Pancreas (tissue), 10 donors: ENCODE measurements around the gene SH3RF2. TPM values are rescaled to one million over a fixed set of nuclear protein-coding genes. Genes with fewer than 3 reads are reported as not detected.

Experiments used
- ATAC-seq, 4 donors: fragments of 200-7000 bp; cut with Tn5 transposase; one replicate each; pipeline versions ENCODE4 v1.8.0 to v1.9.1; 2020; ENCODE audit warnings: mild to moderate bottlenecking in 4 of 4, moderate library complexity in 4 of 4
- DNase-seq, 6 donors: peaks; one replicate each; pipeline ENCODE4 v3.0.0-alpha.2; 2020
- FAIRE-seq: peaks from 2 replicates; lab custom pipeline; 2012; peaks lifted over from hg19 to GRCh38; lab: Jason Lieb, UNC
- H3K27ac ChIP-seq, 4 donors: fragments of 200-600 bp; sonication (generic); 1 replicate in 3 of 4; 2 replicates in 1 of 4; pipeline versions ENCODE4 v1.5.0 to v1.8.0; 2020
- H3K27me3 ChIP-seq, 4 donors: fragments of 200-600 bp; one replicate each; pipeline ENCODE4 v1.8.0; 2021
- H3K36me3 ChIP-seq, 3 donors: fragments of 200-600 bp; sonication (generic) in 1 of 3; one replicate each; pipeline versions ENCODE4 v1.5.0 to v1.8.0; 2020 to 2021
- H3K4me1 ChIP-seq, 3 donors: fragments of 200-600 bp; one replicate each; pipeline ENCODE4 v1.8.0; 2021
- H3K4me3 ChIP-seq, 4 donors: fragments of 200-600 bp; sonication (generic) in 2 of 4; one replicate each; pipeline versions ENCODE4 v1.5.0 to v1.8.0; 2020 to 2021
- H3K9me3 ChIP-seq, 4 donors: fragments of 200-600 bp; one replicate each; pipeline ENCODE4 v1.8.0; 2021
- WGBS, 2 donors: extraction: QIAGEN DNeasy Blood & Tissue Kit; methylation state at CpG; one replicate each; pipeline ENCODE4 v1.1.7; 2013; 5-methylcytosine and 5-hydroxymethylcytosine counted together
- intact Hi-C, 3 donors: fragments of 100-400 bp; cut with DNase I; formaldehyde crosslinking; loops; one replicate each; pipeline versions ENCODE4 v1.11.1 to v1.14.2; 2022
- polyA plus RNA-seq, 2 donors: library from polyadenylated mRNA; stranded (reverse); fragments of 200-250 nt; gene quantifications; one replicate each; pipeline ENCODE4 v1.2.3, GENCODE V29; 2013
- total RNA-seq, 6 donors: library from RNA; stranded (reverse); fragmentation: NEBNext Ultra II Directional in 4 of 6; extraction: Animal tissue kit (Norgen Biotek cat#: 25700) in 4 of 6; gene quantifications; one replicate each; pipeline versions ENCODE4 v1.2.1 to v1.2.4, GENCODE V29; 2021 to 2023
- TF ChIP-seq, protein P1 (sequence below), 4 donors: fragments of 200-600 bp; sonication (generic) in 3 of 4; IDR thresholded peaks; one replicate each; pipeline versions ENCODE4 v1.5.0 to v1.8.0; 2021; ENCODE audit warnings: antibody characterized with exemption in 4 of 4
- donor health status: healthy with polysubstance abuse.
- donor health status: DM: no; HTN: no; CAD: no; lungs with moderate emphysema.
- donor health status: DM: no; HTN: no; CAD: no.
- donor health status: control.
- donor health status: control.
- donor health status: Bipolar disorder and iron deficiency.
- donor health status: DM: yes; HTN: yes; CAD: no.
- donor health status: DM: no; HTN: no; CAD: no.
- donor health status: DM: no; HTN: no; CAD: no.
- donor health status: DM: yes; HTN: yes; CAD: no.

Gene SH3RF2
- total and polyA plus RNA-seq, 8 donors = 6.3 to 22.4 (median 12.8) TPM

DNA sequence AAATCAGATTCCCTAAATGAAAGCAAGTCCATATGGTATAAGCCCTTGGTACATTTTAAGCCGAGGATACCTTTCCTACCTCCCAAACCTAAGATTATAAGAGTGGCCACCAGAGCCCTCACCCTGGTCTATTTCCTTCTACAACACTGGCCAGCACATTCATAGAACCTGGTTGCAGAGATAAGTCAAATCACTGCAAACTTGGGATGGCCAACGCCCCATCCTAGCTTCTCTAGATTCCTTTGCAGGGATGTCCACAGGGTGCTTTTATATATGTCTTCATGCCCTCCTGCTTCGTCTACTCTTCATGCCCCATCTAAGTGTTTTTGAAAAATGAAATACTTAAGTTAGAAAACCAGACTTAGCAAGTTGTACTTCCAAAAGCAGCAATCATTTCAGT is 41.8 kb downstream of the SH3RF2 start:
- WGBS, 2 donors = 43 to 47% methylated on average over 3 of the region's 3 CpGs
- TF ChIP-seq, protein P1, sequence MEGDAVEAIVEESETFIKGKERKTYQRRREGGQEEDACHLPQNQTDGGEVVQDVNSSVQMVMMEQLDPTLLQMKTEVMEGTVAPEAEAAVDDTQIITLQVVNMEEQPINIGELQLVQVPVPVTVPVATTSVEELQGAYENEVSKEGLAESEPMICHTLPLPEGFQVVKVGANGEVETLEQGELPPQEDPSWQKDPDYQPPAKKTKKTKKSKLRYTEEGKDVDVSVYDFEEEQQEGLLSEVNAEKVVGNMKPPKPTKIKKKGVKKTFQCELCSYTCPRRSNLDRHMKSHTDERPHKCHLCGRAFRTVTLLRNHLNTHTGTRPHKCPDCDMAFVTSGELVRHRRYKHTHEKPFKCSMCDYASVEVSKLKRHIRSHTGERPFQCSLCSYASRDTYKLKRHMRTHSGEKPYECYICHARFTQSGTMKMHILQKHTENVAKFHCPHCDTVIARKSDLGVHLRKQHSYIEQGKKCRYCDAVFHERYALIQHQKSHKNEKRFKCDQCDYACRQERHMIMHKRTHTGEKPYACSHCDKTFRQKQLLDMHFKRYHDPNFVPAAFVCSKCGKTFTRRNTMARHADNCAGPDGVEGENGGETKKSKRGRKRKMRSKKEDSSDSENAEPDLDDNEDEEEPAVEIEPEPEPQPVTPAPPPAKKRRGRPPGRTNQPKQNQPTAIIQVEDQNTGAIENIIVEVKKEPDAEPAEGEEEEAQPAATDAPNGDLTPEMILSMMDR (IDR thresholded peaks at IDR 0.05) = no peak
- Histone ChIP-seq H3K27me3 (no peaks in the 10 kb centered on the region), H3K9me3 (no peaks in the 10 kb centered on the region), H3K27ac (peak overlapping the region; percentile 7 to 79 (median 50)), H3K4me1 (peaks cover 65 to 72% (median 69%) of the 10 kb centered on the region in 3 donors), H3K4me3 (no peak overlapping the region), H3K36me3 (no peaks in the 10 kb centered on the region)
- DNase-seq (no peak), FAIRE-seq (no peak), ATAC-seq (no peak)
- intact Hi-C loops = no loop called here

DNA sequence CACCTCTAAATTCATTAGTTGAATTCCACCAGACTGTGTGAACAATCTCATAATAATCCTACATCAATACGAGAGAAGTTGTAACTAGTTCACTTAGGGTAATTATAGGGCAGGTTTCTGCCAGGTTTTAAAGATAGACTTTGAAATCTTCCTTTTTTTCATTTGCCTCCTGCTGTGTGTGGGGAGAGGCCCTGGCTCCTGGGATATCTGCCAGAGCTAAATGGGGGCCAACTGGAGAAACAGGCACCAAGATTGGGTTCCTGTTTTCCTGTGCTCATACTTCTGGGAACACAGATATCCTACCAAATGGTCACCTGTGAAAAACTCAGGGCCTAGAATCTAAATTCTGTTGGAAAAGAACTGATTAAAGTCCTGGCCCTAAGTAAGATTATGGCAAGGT is 42.3 kb downstream of the SH3RF2 start:
- no peak for FAIRE-seq

DNA sequence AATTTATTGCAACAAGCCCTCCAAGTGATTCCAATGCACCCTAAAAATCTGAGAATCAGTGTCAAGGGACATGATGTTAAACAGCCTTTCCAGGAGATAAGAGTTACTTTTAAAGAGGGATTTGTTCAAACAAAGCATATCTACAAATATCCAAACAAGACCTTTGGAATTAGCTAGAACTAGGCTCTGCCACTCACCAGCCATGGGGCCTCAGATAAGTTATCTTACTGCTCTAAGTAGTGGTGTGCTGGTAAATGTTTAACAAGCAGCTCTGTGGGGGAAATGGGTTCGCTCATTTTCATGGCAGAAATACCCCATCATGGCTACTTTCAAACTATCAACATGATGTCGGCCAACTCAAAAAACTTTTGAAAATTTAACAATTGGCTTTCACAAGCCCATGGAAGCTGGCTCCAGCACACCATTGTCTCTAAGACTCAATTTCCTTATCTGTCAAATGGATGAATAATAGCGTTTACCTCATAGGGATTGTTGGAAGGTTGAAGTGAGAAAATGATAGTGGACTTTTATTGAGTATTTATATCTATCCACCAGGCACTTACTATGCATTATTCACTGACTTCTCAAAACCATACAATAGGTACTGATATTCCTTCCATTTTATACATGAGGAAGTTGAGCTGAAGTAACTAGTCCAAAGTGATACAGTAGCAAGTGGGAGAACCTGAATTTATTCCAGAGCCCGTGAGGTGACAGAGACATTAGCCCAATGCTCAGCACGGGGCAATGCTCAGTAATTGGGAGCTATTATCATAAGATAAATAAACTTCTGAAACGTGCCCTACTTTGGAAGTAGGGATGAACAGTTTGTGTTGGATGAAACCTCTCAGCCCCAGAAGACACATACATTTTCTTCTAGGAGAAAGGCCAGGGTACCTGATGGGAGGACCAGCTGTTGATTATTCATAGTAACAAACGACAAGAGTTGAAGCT is 43.2 kb downstream of the SH3RF2 start:
- Histone ChIP-seq H3K9me3 (no peaks in the 10 kb centered on the region), H3K36me3 (no peaks in the 10 kb centered on the region), H3K4me1 (peaks cover 65 to 72% (median 69%) of the 10 kb centered on the region in 3 donors), H3K27me3 (no peaks in the 10 kb centered on the region), H3K4me3 (no peak overlapping the region), H3K27ac (peak overlapping the region; percentile 13 to 79 (median 50))
- WGBS, 2 donors = 15 to 16% methylated on average over 7 of the region's 7 CpGs
- TF ChIP-seq, protein P1 (IDR thresholded peaks at IDR 0.05) = no peak
- intact Hi-C loops = loop anchor here in 1 of 3 donors (10.0 kb wide), 1 partner anchor 65 kb away; no protein-coding TSS in a partner anchor
- ATAC-seq (peak; percentile 55 to 81 (median 77)), FAIRE-seq (no peak), DNase-seq (peak in 4 of 6 donors; percentile 27 to 79 (median 48))

More for the DNA sequence above, 42.3 kb downstream of the SH3RF2 start:
- Histone ChIP-seq H3K4me3 (no peak overlapping the region), H3K36me3 (no peaks in the 10 kb centered on the region), H3K27me3 (no peaks in the 10 kb centered on the region), H3K27ac (peak overlapping the region; percentile 13 to 79 (median 50)), H3K9me3 (no peaks in the 10 kb centered on the region), H3K4me1 (peaks cover 65 to 72% (median 69%) of the 10 kb centered on the region in 3 donors)
- ATAC-seq (peak; percentile 9 to 65 (median 58)), DNase-seq (peak in 3 of 6 donors; percentile 40 to 79 (median 63))
- TF ChIP-seq, protein P1 (IDR thresholded peaks at IDR 0.05) = no peak
- 8% methylated on average over 1 of the region's 1 CpG for WGBS, 2 donors
- intact Hi-C loops = no loop called here

DNA sequence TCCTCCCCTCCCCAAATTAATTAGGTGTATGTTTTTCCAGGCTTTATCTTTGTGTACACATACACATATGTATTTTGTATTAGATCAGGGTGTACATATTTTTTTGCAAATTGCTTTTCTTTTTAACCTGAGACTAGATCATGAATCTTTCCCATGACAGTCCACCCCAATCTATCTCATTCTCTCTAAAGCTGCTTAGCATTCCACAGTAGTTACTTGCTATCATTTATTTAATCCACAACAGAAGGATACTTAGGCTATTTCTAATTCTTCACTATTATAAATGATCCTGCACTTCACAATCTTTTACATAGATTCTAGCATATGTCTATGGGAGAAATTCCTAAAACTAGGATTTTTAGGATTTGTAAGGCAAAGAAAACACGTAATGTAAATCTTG is 43.9 kb downstream of the SH3RF2 start:
- 81 to 92% methylated on average over 1 of the region's 1 CpG for WGBS, 2 donors

More for the DNA sequence above, 43.9 kb downstream of the SH3RF2 start:
- TF ChIP-seq, protein P1 (IDR thresholded peaks at IDR 0.05) = no peak
- H3K27ac ChIP-seq = peak overlapping the region in 2 of 4 donors; percentile 78 to 79
- no peaks in the 10 kb centered on the region for H3K36me3 ChIP-seq
- peaks cover 63 to 67% (median 64%) of the 10 kb centered on the region in 3 donors for H3K4me1 ChIP-seq
- H3K27me3 ChIP-seq = no peaks in the 10 kb centered on the region
- no peak for ATAC-seq
- H3K4me3 ChIP-seq = no peak overlapping the region
- intact Hi-C loops = loop anchor here in 1 of 3 donors (10.0 kb wide), 1 partner anchor 65 kb away; no protein-coding TSS in a partner anchor
- no peak for DNase-seq
- H3K9me3 ChIP-seq = no peaks in the 10 kb centered on the region
- no peak for FAIRE-seq
